CD1c-positive myeloid dendritic cell (primary cell): ENCODE measurements around the gene CCNJ.

Experiments
- DNase-seq: peaks from one replicate; pipeline ENCODE4 v3.0.0-alpha.2; 2016; ENCODE audit errors: extremely low spot score

The CCNJ gene

DNA sequence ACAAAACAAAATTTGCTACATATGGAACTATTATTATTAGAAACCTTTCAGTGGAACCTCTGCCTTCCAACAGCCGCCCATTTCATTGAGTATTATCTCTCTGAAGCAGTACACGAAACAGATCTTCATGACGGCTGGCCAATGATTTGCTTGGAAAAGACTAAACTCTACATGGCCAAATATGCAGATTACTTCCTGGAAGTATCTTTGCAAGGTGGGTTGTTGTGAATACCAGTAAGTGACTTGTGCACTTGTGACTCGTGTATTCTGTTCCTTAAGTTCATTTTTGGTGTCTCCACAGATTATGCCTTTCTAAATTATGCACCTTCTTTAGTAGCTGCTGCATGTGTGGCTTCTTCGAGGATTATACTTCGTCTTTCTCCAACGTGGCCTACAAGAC lies 13.4 kb downstream of the CCNJ start:
- DNase-seq: no peak

DNA sequence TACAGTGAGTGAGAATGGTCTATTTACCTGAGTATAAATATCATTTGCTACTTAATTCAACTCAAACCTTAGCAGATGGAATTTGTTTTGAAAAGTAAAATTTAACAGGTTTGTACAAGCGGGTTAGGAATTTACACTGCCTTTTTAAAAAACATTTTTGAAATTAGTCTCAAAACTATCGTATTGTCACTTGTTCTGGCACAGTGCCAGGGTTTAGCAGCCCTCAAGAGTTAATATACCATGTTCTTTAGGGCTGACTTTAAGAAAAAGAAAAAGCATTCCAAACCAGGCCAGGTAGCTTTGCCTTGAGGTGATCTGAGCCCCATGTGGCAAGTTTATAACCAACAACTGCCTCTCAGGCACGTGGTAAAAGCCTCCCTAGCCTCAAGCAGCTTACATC lies 17.8 kb downstream of the CCNJ start:
- no peak for DNase-seq

GRCh38 chr10:96072674-96073073 lies 29.3 kb downstream of the CCNJ start:
- DNase-seq: no peak

DNA sequence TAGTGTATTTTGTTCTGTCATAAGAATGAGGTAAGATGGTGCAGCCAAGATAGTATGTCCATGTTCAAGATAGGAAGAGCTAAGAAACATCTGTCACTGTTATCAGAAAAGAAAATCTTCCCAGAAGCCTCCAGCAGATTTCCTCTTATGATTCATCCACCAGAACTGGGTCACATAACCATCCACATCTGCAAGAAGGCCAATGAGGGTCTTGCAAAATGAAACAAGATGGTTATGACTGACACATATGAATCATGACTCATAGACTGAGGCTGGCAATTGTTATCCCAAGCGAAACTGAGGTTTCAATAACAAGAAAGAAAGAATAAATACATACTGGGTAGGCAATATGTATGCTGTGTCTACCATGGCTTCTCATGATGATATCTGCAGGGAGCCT lies 30.3 kb downstream of the CCNJ start:
- DNase-seq: no peak

DNA sequence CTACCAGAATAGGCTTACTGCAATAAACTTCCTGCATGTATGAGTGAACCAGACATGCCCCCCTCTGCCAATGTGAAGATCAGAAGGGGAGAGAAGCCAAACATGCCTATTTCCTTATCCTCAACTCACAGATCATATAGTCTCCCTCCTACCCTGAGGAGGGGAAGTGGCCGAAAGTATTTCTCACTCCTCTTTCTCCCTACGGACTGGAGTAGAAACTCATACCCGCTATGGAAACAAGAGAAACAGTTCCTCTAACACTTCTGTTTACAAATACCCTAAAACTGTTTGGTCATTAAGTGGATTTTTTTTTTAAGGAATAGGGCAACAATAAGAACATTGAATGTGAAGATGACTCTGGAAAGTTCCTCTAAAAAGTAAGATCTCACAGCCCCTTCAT lies 31.4 kb downstream of the CCNJ start:
- DNase-seq: no peak

DNA sequence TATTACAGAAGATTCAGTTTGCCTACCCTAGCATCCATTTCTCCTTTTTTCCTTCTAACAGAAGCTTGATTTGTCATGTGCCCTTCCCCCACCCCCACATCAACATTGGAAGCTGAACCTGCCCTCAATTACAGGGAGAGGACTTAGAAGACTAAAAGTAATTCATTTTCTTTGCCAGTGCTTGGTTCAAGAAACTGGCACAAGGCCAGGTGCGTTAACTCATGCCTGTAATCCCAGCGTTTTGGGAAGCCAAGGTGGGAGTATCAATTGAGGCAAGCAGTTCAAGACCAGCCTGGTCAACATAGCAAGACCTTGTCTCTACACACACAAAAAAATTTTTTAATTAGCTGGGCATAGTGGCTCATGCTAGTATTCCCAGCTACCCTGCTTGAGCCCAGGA lies 32.6 kb downstream of the CCNJ start:
- DNase-seq: no peak

- no peak for DNase-seq
Observed at GRCh38 chr10:96077156-96077555, 33.8 kb downstream of the CCNJ start.

- DNase-seq: no peak
Observed at GRCh38 chr10:96082153-96082552, 38.8 kb downstream of the CCNJ start.

GRCh38 chr10:96082748-96083147 lies 39.4 kb downstream of the CCNJ start:
- DNase-seq: no peak

- no peak for DNase-seq
Observed at GRCh38 chr10:96089116-96089515, 45.7 kb downstream of the CCNJ start.

GRCh38 chr10:96089670-96090462 lies 46.5 kb downstream of the CCNJ start:
- DNase-seq: peak; percentile 96

DNA sequence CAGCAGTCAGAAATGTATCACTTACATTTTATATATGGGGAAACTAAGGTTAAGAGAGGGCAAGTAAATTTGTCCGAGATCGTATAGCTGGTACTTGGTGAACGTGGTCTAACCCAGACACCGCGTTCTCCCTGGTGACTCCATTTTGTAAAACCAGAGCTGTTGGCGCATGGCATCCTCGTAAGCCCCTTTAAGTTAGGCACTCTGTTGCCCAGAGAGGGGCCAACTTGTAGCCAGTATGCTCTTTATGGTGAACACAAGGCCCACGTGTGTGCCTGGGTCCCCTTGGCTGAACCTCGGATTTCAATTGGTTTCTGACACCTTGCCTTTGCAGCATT lies 47.0 kb downstream of the CCNJ start:
- no peak for DNase-seq

GRCh38 chr10:96092999-96093767 lies 49.8 kb downstream of the CCNJ start:
- DNase-seq: no peak

- DNase-seq: no peak
Observed at GRCh38 chr10:96093948-96094347, 50.6 kb downstream of the CCNJ start.

DNA sequence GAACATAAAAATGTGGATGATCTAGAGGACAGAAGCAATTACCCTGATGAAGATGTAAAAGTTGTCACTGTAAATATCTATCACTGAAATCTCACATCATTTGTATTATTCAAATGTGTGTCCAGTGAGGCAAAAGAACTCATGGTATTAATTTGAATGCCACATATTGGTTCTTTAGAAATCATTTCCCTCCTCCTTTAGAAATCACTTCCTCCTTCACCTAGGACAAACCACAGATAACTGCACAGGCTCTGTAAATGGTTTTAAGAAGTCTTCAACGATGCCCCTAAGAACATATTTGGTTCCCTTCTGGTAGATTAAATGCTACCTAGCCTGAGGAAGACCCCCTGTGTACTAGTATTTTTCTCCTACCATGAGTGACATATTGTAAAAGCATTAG lies 53.6 kb downstream of the CCNJ start:
- DNase-seq: no peak

GRCh38 chr10:96097865-96098264 lies 54.5 kb downstream of the CCNJ start:
- DNase-seq: no peak

GRCh38 chr10:96107623-96108038 lies 64.2 kb downstream of the CCNJ start:
- DNase-seq: no peak
